ENCODE measurements around the gene CHTF18. TPM values are rescaled to one million over a fixed set of nuclear protein-coding genes. Genes with fewer than 3 reads are reported as not detected.
A peak's percentile ranks its signal among the peaks of the same experiment; 100 is the strongest.

Gene CHTF18
- total and polyA plus RNA-seq, 2 of the 4 experiments (the other 2 are of a cell fraction), result 3.2 to 21.4 TPM

GRCh38 chr16:783404-784161 is 4.8 kb upstream of the CHTF18 start:
- Histone ChIP-seq H3K36me3 (ENCODE audit: control insufficient read depth, insufficient read depth, low read length) (peaks cover 10% of the 10 kb centered on the region; the same call in 1 of the 2 replicates), H3K9me1 (ENCODE audit: insufficient read depth, low read length) (no peaks in the 10 kb centered on the region), H2BK20ac (ENCODE audit: low read depth, low read length) (no peak overlapping the region), H3K4ac (ENCODE audit: low read depth, low read length) (no peak overlapping the region), H2AK5ac (ENCODE audit: low read depth, low read length) (no peak overlapping the region), H2AFZ (replicated peaks; ENCODE audit: low read length, poor library complexity) (no peak overlapping the region), H2BK5ac (ENCODE audit: low read depth, low read length, poor library complexity, severe bottlenecking) (no peak overlapping the region), H3K4me2 (ENCODE audit: low read depth, low read length) (no peak overlapping the region), H3K23ac (ENCODE audit: low read depth, low read length) (no peak overlapping the region), H2BK120ac (ENCODE audit: low read depth, low read length) (no peak overlapping the region), H4K91ac (ENCODE audit: insufficient read depth, low read depth, low read length) (no peak overlapping the region), H3K18ac (ENCODE audit: low read depth, low read length) (no peak overlapping the region), H3K4me3 (ENCODE audit: insufficient read depth, low read depth, low read length) (no peak overlapping the region), H3K9ac (ENCODE audit: low read depth, low read length) (no peak overlapping the region), H2AK9ac (replicated peaks; ENCODE audit: low read depth, low read length, poor library complexity) (peak overlapping the region; percentile 82), H3K9me3 (ENCODE audit: control insufficient read depth, insufficient read depth, low read length) (no peaks in the 10 kb centered on the region), H4K20me1 (ENCODE audit: insufficient read depth, low read length) (peaks cover 21% of the 10 kb centered on the region), H3K4me1 (ENCODE audit: control insufficient read depth, insufficient read depth, low read length) (peaks cover 11% of the 10 kb centered on the region; the same call in 1 of the 2 replicates), H2BK15ac (ENCODE audit: low read depth, low read length) (no peak overlapping the region), H3K27ac (ENCODE audit: insufficient read depth, low read length) (no peak overlapping the region), H4K8ac (ENCODE audit: low read depth in 2 of 2, low read length in 2 of 2) (no peak overlapping the region), H3K79me1 (ENCODE audit: low read depth in 1 of 2, low read length in 2 of 2) (peaks cover 4 to 24% of the 10 kb centered on the region in 2 experiments; a peak in 1 of 4 replicates), H3K14ac (replicated peaks; ENCODE audit: low read depth, low read length) (no peak overlapping the region; the same call in 1 of the 2 replicates), H3K56ac (ENCODE audit: extremely low read depth, insufficient read depth, low read length) (no peak overlapping the region), H4K5ac (ENCODE audit: low read depth, low read length) (no peak overlapping the region), H3K27me3 (ENCODE audit: control insufficient read depth, insufficient read depth, low read length) (peaks cover 5% of the 10 kb centered on the region; the same call in 1 of the 2 replicates)
- intact Hi-C loops (cut with micrococcal nuclease) (no loop called here), dilution Hi-C loops (cut with HindIII; ENCODE audit: low sequenced_read_pairs, unreplicated experiment) (no loop called here), in situ Hi-C loops (cut with MboI; ENCODE audit: low sequenced_read_pairs) (no loop called here)
- TF ChIP-seq RAD21 (IDR thresholded peaks at IDR 0.05; ENCODE audit: low read length) (no peak), POLR2A (IDR thresholded peaks at IDR 0.05; ENCODE audit: low read depth, low read length) (no peak), MXI1 (IDR thresholded peaks at IDR 0.05; ENCODE audit: borderline replicate concordance, low read depth, low read length) (no peak), CHD1 (IDR thresholded peaks at IDR 0.05; ENCODE audit: low read depth, low read length) (no peak), BHLHE40 (IDR thresholded peaks at IDR 0.05; ENCODE audit: low read depth, low read length) (no peak), SMC3 (IDR thresholded peaks at IDR 0.05; ENCODE audit: low read depth, low read length) (no peak), MAFK (IDR thresholded peaks at IDR 0.05; ENCODE audit: low read depth, low read length) (no peak), NFE2L2 (IDR thresholded peaks at IDR 0.05; ENCODE audit: low read depth, low read length) (no peak), MAZ (IDR thresholded peaks at IDR 0.05; ENCODE audit: borderline replicate concordance, low read depth, low read length) (no peak), CTCF (conservative IDR thresholded peaks at IDR 0.05; ENCODE audit: low read depth, low read length) (no peak), USF2 (IDR thresholded peaks at IDR 0.05; ENCODE audit: low read depth, low read length) (no peak), RCOR1 (IDR thresholded peaks at IDR 0.05; ENCODE audit: insufficient replicate concordance, low read length) (no peak), RFX5 (IDR thresholded peaks at IDR 0.05; ENCODE audit: low read depth, low read length) (no peak), FOS (IDR thresholded peaks at IDR 0.05; ENCODE audit: low read depth, low read length) (no peak)
- ChIA-PET POLR2A (ENCODE audit: unreplicated experiment) (no interaction called here), CTCF (interaction anchor here (0.9 kb wide), 1 partner anchor 71 kb away, joined by 3 read pairs; no protein-coding TSS in a partner anchor)
- no TSS peak for BruUV-seq (replicated peaks)
- DNase-seq (peak; percentile 4), ATAC-seq (ENCODE audit: low read depth) (no peak)
- 47% methylated on average over 6 of the region's 17 CpGs; no CpG with 5 or more reads in 1 of the 2 experiments for WGBS, 2 experiments (ENCODE audit: extremely low coverage in 2 of 2, insufficient read length in 1 of 2)
